ENCODE results near the gene KATNB1.

GRCh38 chr16:57785385-57785784 lies 49.8 kb downstream of the KATNB1 start:
- TF ChIP-seq CTCF (IDR thresholded peaks at IDR 0.05) (no peak), ZNF423 (CRISPR knock-in tag; IDR thresholded peaks at IDR 0.05) (no peak)
